Stimulated activated CD8-positive, alpha-beta memory T cell treated with anti-CD3 and anti-CD28 coated beads, Interleukin-2, amount 100 ng/mL, for 1 hour (primary cell): Measurements from ENCODE around the gene PDGFRB.

ENCODE experiments used
- DNase-seq, 2 donors: peaks; one replicate each; pipeline ENCODE4 v3.0.0-alpha.2; 2020; ENCODE audit warnings: low read depth in 2 of 2

PDGFRB gene

DNA sequence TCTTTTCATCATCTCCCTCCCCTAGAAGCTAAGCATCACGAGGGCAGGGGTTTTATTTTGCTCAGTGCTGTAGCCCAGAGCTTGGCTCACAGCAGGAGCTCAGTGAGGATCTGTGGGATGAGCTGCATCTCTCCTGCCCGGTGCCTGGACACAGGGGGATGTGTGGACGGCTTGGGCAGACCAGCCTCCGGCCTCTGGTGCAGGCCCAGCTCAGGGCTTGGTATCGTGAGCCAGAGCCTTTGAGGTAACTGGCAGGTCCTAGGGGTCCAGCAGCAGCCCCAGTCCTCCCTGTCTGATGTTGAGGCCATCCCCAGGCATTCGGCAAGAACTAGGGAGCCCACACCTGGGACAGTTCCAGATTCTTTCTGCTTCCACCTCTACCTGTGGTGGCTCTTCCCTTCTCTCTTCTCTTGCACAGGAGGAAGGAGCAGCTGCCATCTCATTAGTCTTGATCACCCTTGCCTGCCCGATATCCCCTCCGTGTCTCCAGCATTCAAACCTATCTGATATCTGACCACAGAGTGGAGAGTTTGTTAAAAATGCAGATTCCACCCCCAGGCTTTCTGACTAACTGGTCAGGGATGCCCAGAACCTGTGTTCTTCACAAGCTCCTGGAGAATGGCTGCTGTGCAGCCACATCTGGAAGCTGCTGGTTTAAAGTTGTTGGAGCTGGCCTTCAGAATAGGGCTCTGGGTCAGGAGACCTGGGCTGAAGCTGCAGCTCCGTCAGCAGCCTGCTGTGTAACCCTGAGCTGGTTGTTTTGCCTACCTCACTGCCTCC, 26.3 kb upstream of the PDGFRB start:
- DNase-seq = no peak

GRCh38 chr5:150181027-150181426, 25.4 kb upstream of the PDGFRB start:
- DNase-seq = no peak

- DNase-seq = no peak
Measured at GRCh38 chr5:150180241-150181026, 24.8 kb upstream of the PDGFRB start.

GRCh38 chr5:150179019-150179620, 23.5 kb upstream of the PDGFRB start:
- DNase-seq = no peak

DNA sequence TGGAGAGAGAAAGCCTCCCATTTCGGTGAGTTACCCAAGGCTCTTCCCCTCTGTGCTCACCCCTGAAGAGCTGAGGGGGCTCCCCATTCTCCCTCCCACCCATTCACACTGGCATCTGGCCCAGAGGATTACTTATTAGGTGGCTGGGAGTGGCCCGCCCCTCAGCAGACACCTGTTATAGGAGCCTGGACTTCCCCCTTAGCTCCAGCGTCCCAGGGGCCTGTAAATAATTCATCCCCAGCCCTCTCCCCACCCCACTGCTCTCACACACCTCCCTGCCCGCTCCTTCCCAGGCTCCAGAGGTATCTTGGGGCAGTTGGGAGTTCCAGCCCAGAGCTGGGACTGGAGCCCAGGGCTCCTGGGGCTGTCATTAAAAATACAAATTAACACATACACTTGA, 22.6 kb upstream of the PDGFRB start:
- DNase-seq = no peak

DNA sequence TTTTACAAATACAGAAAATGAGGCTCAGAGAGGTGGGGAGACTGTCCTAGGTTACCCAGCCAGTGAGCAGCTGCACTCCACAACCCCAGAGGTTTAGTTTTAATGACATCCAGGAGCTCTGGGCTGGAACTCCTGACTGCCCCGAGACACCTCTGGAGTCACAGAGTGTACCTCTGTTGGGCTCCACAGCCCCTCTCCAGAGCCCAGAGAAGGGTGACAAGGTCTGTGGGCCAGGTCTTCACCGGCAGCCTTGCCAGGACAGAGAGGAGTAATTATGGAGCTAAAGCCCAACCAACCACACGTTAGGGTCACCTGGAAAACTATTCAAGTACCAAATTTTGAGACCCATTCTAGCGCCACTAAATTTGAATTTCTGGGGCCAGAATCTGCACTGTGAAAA, 22.1 kb upstream of the PDGFRB start:
- no peak for DNase-seq

DNA sequence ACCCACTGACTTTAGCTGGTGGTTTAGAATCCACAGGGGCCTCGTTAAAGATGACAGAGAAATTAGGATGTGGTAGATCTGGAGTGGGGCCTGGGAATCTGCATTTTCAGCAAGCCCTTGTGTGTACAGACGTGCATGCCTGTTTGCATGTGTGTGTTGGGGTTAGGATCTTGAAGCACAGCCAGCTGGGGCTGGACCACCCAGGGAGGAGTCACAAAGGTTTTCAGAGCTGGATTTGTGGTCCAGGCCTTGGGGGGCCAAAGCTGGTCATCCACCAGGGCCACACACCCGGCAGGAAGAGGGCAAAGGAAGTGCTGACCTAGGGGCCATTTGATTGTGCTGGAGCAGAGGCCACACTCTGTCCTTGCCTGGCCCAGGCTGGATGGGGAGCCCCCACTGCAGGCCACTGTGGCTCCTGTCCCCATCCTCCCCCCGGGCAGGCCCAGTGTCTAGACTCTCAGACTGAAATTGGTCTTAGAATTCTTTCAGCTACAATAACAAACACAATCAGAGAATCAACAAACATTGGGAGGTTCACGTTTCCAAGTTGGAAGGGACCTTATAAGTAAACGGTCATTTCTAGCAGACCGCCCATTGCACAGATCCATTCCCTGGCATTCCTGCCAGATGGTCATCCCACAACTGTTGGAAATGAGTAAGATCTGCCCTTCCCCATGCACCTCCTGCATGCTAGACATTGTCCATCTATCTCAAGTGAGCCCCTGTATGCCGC, 21.3 kb upstream of the PDGFRB start:
- DNase-seq = no peak

GRCh38 chr5:150175536-150175935, 19.9 kb upstream of the PDGFRB start:
- no peak for DNase-seq

DNA sequence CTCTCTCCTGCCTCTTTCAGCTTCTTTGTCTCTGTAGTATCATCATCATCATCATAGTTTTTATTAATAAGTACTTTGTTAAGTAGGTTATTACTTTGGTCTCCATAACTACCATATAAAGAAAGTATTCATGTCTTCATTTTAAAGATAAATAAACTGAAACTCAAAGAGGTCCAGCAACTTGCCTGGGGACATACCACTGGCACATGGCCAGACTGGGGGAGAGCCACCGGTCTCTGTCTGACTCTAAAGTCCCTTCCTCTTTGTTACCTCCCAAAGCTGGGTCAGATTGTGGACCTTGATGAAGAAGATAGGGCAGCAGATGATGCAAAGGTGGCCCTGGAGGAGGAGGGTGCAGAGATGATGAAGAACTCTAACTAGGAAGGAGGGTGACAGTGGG, 19.4 kb upstream of the PDGFRB start:
- no peak for DNase-seq

- no peak for DNase-seq
Measured at GRCh38 chr5:150174285-150174684, 18.6 kb upstream of the PDGFRB start.

- DNase-seq = no peak
Measured at GRCh38 chr5:150173161-150173560, 17.5 kb upstream of the PDGFRB start.

- no peak for DNase-seq
Measured at GRCh38 chr5:150172556-150172955, 16.9 kb upstream of the PDGFRB start.

DNA sequence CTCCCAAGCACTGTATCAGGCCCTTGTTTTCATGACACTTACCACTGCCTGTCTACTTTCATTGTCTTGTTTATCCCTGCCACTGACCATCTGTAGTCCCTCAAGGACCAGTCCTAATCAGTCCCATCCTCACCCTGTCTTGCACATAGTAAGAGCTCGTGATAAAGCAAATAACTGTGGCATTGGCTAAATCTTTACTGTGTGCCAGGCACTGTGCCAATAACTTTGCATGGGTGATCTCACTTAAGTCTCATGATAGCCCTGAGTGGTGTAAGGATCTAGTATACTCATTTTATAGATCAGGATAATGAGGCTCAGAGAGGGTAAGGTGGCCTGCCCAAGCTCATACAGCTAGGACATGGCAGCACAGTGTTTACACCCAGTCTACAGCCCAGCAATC, 16.5 kb upstream of the PDGFRB start:
- no peak for DNase-seq

- DNase-seq = no peak
Measured at GRCh38 chr5:150168864-150169263, 13.2 kb upstream of the PDGFRB start.

GRCh38 chr5:150167908-150168307, 12.3 kb upstream of the PDGFRB start:
- DNase-seq = no peak

GRCh38 chr5:150167512-150167850, 11.8 kb upstream of the PDGFRB start:
- DNase-seq = no peak

DNA sequence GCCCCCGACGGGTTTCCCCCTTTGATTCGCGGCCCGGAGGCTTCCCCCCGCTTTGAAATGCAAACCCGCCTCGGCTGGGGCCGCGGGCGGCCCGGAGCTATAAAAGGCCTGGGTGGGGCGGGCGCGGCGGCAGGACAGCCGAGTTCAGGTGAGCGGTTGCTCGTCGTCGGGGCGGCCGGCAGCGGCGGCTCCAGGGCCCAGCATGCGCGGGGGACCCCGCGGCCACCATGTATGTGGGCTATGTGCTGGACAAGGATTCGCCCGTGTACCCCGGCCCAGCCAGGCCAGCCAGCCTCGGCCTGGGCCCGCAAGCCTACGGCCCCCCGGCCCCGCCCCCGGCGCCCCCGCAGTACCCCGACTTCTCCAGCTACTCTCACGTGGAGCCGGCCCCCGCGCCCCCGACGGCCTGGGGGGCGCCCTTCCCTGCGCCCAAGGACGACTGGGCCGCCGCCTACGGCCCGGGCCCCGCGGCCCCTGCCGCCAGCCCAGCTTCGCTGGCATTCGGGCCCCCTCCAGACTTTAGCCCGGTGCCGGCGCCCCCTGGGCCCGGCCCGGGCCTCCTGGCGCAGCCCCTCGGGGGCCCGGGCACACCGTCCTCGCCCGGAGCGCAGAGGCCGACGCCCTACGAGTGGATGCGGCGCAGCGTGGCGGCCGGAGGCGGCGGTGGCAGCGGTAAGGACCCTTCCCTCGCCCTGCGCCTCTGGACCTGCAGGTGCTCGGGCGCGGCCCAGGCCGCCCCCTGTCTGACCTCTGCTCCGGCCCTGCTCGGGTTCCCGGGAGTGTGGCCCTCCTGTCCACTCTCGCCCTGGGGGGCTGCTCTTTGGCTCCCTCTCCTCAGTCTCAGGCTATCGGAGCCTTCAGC, 11.2 kb upstream of the PDGFRB start, which contains the start of gene CDX1:
TSS of gene CDX1 (plus strand) at position 129 of the 862 bp plus-strand sequence. CDS start at position 228, 99 bp downstream.
- DNase-seq = no peak

GRCh38 chr5:150166037-150166649, 10.5 kb upstream of the PDGFRB start:
- DNase-seq = no peak

DNA sequence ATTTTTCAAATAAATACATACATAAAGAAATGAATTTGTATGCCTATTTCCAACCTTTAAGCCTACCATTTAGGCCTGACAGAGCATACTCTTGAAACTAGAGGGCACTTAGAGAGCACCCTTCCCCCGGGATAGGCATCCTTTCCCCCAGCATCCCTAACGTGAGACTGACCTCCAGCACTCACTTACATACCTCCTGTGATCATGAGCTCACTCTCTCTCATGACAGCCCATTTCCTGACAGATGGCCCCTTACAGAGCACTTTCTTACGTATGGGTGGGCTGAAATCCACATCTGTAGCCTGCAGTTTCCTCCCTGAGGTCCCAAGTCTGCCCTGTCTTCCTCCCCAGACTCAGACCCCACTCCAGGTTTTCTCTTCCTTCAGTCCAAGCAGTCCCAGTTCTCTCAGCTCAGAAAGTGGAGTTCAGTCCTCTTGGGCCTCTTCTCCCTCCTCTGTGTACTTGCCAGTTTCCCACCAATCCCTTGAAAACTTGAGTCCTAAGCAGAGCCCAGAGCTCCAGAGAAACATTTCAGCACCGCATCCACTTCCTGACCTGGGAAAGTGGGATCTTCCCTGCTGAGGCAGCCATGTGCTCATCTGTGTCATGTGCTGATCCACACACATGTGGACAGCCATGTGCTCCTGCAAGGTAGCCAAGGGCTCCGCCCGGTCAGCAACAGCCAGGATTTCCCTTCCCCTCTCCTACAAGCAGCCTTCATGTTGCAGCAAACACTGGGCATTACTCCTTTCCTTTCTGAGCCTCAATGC, 8.8 kb upstream of the PDGFRB start:
- no peak for DNase-seq

- no peak for DNase-seq
Measured at GRCh38 chr5:150163547-150164059, 8.0 kb upstream of the PDGFRB start.
